Right kidney (tissue), 1 donor: Measurements from ENCODE around the gene CFAP45.

Experiments used
- DNase-seq: peaks from one replicate; pipeline ENCODE4 v3.0.0-alpha.2; 2016

CFAP45 gene

GRCh38 chr1:159924025-159924790 is 24.2 kb upstream of the CFAP45 start:
- DNase-seq: no peak

DNA sequence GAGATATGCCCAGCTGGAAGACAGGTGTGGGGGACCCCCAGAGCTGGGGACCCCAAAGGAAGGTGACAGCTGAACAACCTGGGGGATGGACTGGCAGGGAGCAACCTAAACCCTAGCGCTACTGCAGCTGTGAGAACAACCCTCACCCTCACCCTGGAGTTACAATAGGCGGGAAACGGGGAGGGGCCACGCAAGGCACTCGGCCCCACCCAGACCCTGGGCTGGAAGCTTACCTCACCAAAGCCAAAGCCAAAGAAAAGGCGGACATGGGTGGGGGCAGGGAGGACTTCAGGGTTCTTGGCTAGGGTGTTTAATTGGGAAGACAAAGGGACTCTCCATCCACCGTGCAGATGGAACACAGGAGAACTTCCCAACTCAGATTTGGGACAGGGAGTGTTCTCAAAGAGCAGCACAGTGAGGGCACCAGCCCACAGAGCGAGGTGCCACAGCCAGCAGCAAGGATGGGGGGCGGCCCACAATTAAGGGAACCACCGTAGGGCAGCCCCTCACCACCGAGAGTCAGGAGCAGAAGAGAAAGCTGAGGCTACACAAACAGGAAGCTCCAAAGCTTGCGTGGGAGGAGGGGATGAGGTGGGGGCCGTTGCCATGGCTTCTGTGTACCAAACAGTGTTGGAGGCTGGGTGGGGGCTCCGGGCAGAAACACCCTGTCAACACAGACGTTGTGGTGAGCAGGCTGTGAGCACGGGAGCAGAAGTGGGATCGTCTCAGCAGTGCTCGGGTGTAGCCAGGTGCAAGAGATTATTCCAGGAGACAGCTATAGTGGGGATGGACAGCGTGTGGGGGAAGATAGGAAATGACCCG is 23.4 kb upstream of the CFAP45 start:
- DNase-seq: peak; percentile 80

DNA sequence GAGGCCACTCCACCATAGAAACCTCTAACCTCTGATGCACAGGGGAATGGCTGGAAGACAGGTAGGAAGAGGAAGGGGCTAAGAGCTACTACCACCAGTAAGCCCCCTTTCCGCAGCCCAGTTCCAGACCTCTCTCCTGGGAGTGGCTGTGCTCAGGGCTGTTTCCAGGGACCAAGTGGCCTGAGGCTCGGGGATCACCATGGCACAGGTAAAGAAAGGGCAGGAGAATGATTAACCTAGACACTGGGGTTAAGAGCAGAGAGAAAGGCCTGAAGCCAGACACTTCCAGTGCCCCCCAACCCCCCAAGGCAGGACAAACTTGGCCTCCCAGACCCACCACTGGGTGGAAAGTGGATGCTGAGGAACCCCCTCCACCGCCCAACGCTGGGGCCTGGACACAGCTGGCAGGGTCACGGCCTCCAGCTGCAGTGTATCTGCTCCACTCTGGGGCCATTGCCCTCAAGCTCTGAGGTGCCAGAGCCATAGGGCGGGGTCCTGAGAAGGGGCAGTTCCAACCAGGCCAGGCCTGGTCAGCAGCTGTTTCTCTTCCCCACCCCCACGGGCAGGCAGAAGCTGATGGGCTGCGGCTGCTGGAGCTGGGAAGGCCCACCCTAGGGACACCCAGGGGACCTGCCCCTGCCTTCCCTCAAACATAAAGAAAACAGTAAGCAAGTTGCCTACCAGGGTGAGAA is 22.7 kb upstream of the CFAP45 start:
- peak; percentile 78 for DNase-seq

GRCh38 chr1:159921700-159922504 is 21.9 kb upstream of the CFAP45 start:
- DNase-seq: no peak

DNA sequence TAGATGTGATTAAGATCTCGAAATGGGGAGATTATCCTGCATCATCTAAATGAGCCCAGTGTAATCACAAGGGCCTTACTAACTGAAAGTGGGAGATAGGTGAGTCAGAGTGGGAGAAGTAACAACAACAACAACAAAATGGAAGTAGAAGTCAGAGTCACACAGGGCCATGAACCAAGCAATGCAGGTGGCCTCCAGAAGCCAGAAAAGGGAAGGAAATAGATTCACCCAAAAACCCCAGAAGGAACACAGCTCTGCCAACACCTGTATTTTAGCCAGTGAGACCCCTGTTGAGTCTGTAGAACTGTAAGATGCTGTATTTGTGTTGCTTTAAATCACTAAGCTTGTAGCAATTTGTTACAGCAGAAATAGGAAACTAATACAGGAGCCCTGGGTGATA is 21.3 kb upstream of the CFAP45 start:
- no peak for DNase-seq

DNA sequence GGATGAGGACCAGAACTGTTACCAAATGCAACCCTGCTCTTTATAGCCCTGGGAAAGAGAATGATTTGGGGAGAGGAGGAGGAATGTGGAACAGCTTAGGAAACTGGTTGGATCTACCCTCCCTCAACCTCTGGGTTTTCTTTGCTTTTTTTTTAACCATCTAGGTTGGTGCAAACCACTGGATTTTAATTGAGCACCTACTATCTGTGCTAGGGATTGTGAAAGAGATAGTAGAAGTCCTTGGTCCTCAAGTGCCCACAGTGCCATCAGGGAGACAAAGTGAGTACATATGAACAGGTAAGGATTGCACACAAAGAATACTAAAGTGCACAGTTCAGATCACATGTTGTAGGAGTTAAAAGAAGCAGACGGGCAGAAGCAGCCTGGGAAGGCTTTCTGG is 20.7 kb upstream of the CFAP45 start:
- DNase-seq: no peak

DNA sequence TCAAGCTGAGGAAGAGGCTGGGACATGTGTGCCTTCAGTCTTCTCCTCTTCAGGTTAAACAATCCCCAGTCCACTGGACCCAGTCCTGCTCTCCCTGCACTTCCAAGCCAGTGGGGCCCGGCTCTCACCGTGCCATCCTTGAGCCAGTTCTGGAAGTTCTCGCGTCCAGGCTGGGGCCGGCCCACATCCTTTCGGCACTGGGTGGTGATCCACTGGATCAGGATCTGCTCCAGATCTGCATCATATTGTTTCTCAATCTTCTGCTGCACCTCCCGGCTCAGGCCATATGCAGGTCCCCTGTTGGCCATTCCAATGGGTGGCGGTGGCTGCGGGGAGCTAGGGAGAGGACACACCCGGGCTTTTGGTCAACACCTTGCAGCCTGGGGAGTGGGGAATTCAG is 20.2 kb upstream of the CFAP45 start:
- no peak for DNase-seq

DNA sequence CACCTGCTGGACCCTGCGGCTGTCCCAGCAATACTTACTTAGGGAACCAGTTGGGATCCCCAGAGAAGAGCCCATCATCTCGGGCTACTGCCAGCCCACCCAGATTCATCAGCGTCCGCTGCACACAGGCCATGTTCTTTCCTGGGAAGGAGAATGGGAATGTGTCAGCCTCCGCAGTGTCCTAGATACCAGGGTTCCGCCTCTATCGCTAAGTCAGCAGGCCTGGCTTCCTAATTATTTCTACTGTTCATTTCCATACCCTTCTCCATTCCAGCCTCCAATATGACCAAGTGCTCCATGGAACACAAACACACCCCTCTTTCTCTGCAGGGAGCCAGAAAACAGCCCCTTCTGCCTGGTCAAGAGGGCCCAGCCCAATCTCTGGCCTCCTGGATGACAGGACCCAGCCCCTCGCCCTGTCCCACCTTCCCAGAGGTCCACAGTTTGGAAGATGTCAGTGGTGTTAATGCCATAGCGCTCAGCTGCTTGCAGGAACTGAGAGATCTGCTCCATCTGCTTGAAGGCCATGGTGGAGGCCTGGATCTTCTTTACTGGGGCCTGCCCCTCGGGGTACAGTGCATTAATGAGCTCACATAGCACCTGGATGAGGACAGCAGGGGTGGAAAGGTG is 19.4 kb upstream of the CFAP45 start:
- no peak for DNase-seq

- DNase-seq: no peak
Measured at GRCh38 chr1:159918352-159919200, 18.6 kb upstream of the CFAP45 start.

GRCh38 chr1:159917533-159918351 is 17.8 kb upstream of the CFAP45 start:
- DNase-seq: no peak

- no peak for DNase-seq
Measured at GRCh38 chr1:159916242-159917051, 16.5 kb upstream of the CFAP45 start.

- no peak for DNase-seq
Measured at GRCh38 chr1:159915571-159916241, 15.7 kb upstream of the CFAP45 start.

GRCh38 chr1:159914252-159915018 is 14.5 kb upstream of the CFAP45 start:
- no peak for DNase-seq

GRCh38 chr1:159913451-159914192 is 13.7 kb upstream of the CFAP45 start:
- DNase-seq: no peak

DNA sequence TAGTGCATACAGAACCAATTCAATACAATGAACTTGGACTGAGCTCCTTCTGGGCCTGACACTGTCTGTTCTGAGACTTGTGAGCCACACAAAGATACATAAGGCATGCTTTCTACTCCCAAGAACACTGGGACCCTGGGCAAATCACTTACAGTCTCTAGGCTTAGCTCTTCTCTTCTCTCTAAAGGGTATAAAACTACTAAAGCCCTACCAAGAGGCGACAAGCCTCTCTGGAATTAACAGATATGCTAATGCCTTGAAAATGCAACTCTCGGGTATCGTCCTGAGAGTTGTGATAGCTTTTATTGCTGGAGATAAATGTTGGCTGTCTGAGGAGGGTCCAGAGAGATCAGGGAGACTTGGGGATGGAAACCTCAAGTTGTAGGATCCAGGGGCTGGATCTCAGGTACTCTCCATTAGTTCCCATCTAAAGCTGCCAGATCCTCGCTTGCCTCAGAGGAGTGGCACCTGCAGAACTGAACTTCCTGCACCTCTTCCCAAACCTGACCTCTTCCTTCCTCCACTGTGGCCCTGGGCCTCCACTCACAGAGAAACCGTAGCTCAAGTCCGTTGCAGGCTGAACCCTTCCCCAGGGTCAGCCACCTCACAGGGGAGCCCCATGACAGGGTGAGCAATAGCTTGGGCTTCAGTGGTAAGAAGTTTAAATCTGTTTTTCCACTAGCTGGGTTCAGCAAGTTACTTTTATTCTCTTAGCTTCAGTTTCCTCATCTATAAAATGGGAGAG is 11.5 kb upstream of the CFAP45 start:
- no peak for DNase-seq
